Measurements from ENCODE around the gene CGB2.
"Not testable (repeated sequence)": the region's sequence is repeated elsewhere in the genome, so short reads cannot be mapped to it uniquely, and the experiment has no call there.

Gene CGB2

GRCh38 chr19:49014870-49015255 is 16.8 kb upstream of the CGB2 start:
- no peak for TF ChIP-seq CTCF (conservative IDR thresholded peaks at IDR 0.05; ENCODE audit: low read depth)
- POLR2A ChIA-PET (ENCODE audit: low non-redundant PET) = no interaction called here
- DNase-seq (ENCODE audit: low spot score) = no peak
- CTCF ChIA-PET = interaction anchor here (1.0 kb wide), 1 partner anchor 54 kb away, joined by 3 read pairs; no protein-coding TSS in a partner anchor
- peak overlapping the region; percentile 56 for H3K27ac ChIP-seq

- no peak for TF ChIP-seq CTCF (conservative IDR thresholded peaks at IDR 0.05; ENCODE audit: low read depth)
- POLR2A ChIA-PET (ENCODE audit: low non-redundant PET) = no interaction called here
- CTCF ChIA-PET = interaction anchor here (0.5 to 1.0 kb wide), 2 partner anchors 41 to 53 kb away, joined by 3 to 4 read pairs; no protein-coding TSS in a partner anchor
- DNase-seq (ENCODE audit: low spot score) = no peak
- peak overlapping the region; percentile 56 for H3K27ac ChIP-seq
Measured at GRCh38 chr19:49016067-49016839, 15.4 kb upstream of the CGB2 start.

- ChIA-PET CTCF (no interaction called here), POLR2A (ENCODE audit: low non-redundant PET) (no interaction called here)
- DNase-seq (ENCODE audit: low spot score) = no peak
- TF ChIP-seq CTCF (conservative IDR thresholded peaks at IDR 0.05; ENCODE audit: low read depth) = no peak
- peak within 1 kb of the TSS; percentile 65 for H3K27ac ChIP-seq
Measured at GRCh38 chr19:49017041-49017665, 14.5 kb upstream of the CGB2 start, which contains the start of gene LHB. LHB (minus strand) TSS chr19:49017091; CDS start chr19:49017081, 10 bp downstream.

GRCh38 chr19:49017666-49018351 is 13.9 kb upstream of the CGB2 start:
- CTCF ChIA-PET = no interaction called here
- POLR2A ChIA-PET (ENCODE audit: low non-redundant PET) = no interaction called here
- H3K27ac ChIP-seq = peak overlapping the region; percentile 65
- no peak for DNase-seq (ENCODE audit: low spot score)
- TF ChIP-seq CTCF (conservative IDR thresholded peaks at IDR 0.05; ENCODE audit: low read depth) = peak; percentile 71

GRCh38 chr19:49018388-49019241 is 13.1 kb upstream of the CGB2 start:
- POLR2A ChIA-PET (ENCODE audit: low non-redundant PET) = interaction anchor here (0.6 kb wide), 1 partner anchor 11 kb away, joined by 10 read pairs; no protein-coding TSS in a partner anchor
- CTCF ChIA-PET = interaction anchor here (0.7 to 1.2 kb wide), 2 partner anchors 26 to 76 kb away, joined by 3 read pairs; partner anchors contain the start of gene GYS1
- peak overlapping the region; percentile 65 for H3K27ac ChIP-seq
- not testable (repeated sequence) for DNase-seq (ENCODE audit: low spot score)

- ChIA-PET POLR2A (ENCODE audit: low non-redundant PET) (interaction anchor here (0.6 kb wide), 1 partner anchor 11 kb away, joined by 10 read pairs; no protein-coding TSS in a partner anchor), CTCF (interaction anchor here (0.6 to 1.2 kb wide), 3 partner anchors 27 to 76 kb away, joined by 3 read pairs; partner anchors contain the start of gene GYS1)
- DNase-seq (ENCODE audit: low spot score) = peak; percentile 70
- peak overlapping the region; percentile 48 for H3K27ac ChIP-seq
- TF ChIP-seq CTCF (conservative IDR thresholded peaks at IDR 0.05; ENCODE audit: low read depth) = peak; percentile 31
Measured at GRCh38 chr19:49019242-49019932, 12.3 kb upstream of the CGB2 start.

All from RWPE1 (cell line).